Breast epithelium (tissue), 3 donors: ENCODE data around the gene CCDC184.

Experiments used
- CTCF ChIP-seq, 3 donors: fragments of 450-650 bp; IDR thresholded peaks; one replicate each; pipeline ENCODE4 v1.5.1; 2016 to 2017; ENCODE audit warnings: antibody characterized with exemption in 3 of 3, mild to moderate bottlenecking in 3 of 3, moderate library complexity in 3 of 3
- POLR2AphosphoS5 ChIP-seq, 3 donors: sonication (generic); formaldehyde crosslinking; IDR thresholded peaks; one replicate each; pipeline ENCODE4 v1.6.1; 2017; ENCODE audit warnings: antibody characterized with exemption in 3 of 3

GRCh38 chr12:48216785-48217184, 33.3 kb downstream of the CCDC184 start:
- TF ChIP-seq CTCF (IDR thresholded peaks at IDR 0.05) (no peak), POLR2AphosphoS5 (IDR thresholded peaks at IDR 0.05) (no peak)
